Epithelial cell of proximal tubule (primary cell): ENCODE results near the gene BMPR1A. TPM values are rescaled to one million over a fixed set of nuclear protein-coding genes. Genes with fewer than 3 reads are reported as not detected.

ENCODE experiments used
- DNase-seq: peaks from one replicate; pipeline ENCODE4 v3.0.0-alpha.2; 2011; ENCODE audit warnings: low read depth
- H3K4me3 ChIP-seq: 2 replicates; pipeline ENCODE4 v1.5.1; 2011; ENCODE audit warnings: low read depth, mild to moderate bottlenecking, low read length
- CTCF ChIP-seq: conservative IDR thresholded peaks from 2 replicates; pipeline ENCODE4 v1.5.1; 2012; ENCODE audit warnings: low read depth, mild to moderate bottlenecking, low read length
- total RNA-seq: library from RNA; depleted of rRNA; stranded (reverse); fragments of >200 nt; gene quantifications from 2 replicates; pipeline ENCODE4 v1.2.3, GENCODE V29; 2015

BMPR1A gene
- total RNA-seq, 1 donor from 2014 or later = 15.5 TPM

GRCh38 chr10:86799188-86799845, 42.9 kb downstream of the BMPR1A start:
- no peak for TF ChIP-seq CTCF
- H3K4me3 ChIP-seq = no peak overlapping the region
- DNase-seq = no peak

GRCh38 chr10:86801995-86802394, 45.6 kb downstream of the BMPR1A start:
- no peak for TF ChIP-seq CTCF
- no peak for DNase-seq
- no peak overlapping the region for H3K4me3 ChIP-seq

GRCh38 chr10:86802473-86803108, 46.2 kb downstream of the BMPR1A start:
- no peak for DNase-seq
- H3K4me3 ChIP-seq = no peak overlapping the region
- no peak for TF ChIP-seq CTCF

GRCh38 chr10:86803156-86803555, 46.7 kb downstream of the BMPR1A start:
- no peak for TF ChIP-seq CTCF
- no peak overlapping the region for H3K4me3 ChIP-seq
- DNase-seq = no peak

- no peak overlapping the region for H3K4me3 ChIP-seq
- no peak for TF ChIP-seq CTCF
- DNase-seq = no peak
These were observed 48.4 kb downstream of the BMPR1A start for GRCh38 chr10:86804805-86805204.

GRCh38 chr10:86813101-86813500, 56.7 kb downstream of the BMPR1A start:
- TF ChIP-seq CTCF = no peak
- no peak overlapping the region for H3K4me3 ChIP-seq
- DNase-seq = no peak

GRCh38 chr10:86813982-86814381, 57.6 kb downstream of the BMPR1A start:
- DNase-seq = no peak
- TF ChIP-seq CTCF = no peak
- no peak overlapping the region for H3K4me3 ChIP-seq
